Thyroid gland (tissue), 4 donors: ENCODE measurements around the gene PMFBP1. TPM values are rescaled to one million over a fixed set of nuclear protein-coding genes. Genes with fewer than 3 reads are reported as not detected.

ENCODE experiments used
- DNase-seq, 2 donors: peaks; one replicate each; pipeline ENCODE4 v3.0.0-alpha.2; 2019
- H3K27ac ChIP-seq, 3 donors: fragments of 200-600 bp; sonication (generic); 1 replicate in 2 of 3; 2 replicates in 1 of 3; pipeline ENCODE4 v1.5.1; 2016 to 2019; ENCODE audit warnings: mild to moderate bottlenecking in 1 of 3, moderate library complexity in 1 of 3
- H3K27me3 ChIP-seq: fragments of 200-600 bp; sonication (generic); one replicate; pipeline ENCODE4 v1.5.1; 2019
- H3K36me3 ChIP-seq, 2 donors: fragments of 200-600 bp; sonication (generic); one replicate each; pipeline ENCODE4 v1.5.1; 2016 to 2019
- H3K4me1 ChIP-seq, 2 donors: fragments of 200-600 bp; sonication (generic); one replicate each; pipeline ENCODE4 v1.5.1; 2017 to 2019
- H3K4me3 ChIP-seq, 3 donors: fragments of 200-600 bp; sonication (generic); replicated peaks in 1 of 3; 1 replicate in 2 of 3; 2 replicates in 1 of 3; pipeline ENCODE4 v1.5.1; 2016; ENCODE audit warnings: mild to moderate bottlenecking in 1 of 3
- H3K9me3 ChIP-seq: fragments of 200-600 bp; sonication (generic); one replicate; pipeline ENCODE4 v1.5.1; 2017
- CTCF ChIP-seq, 6 experiments: fragments of 200-600 bp in 3 of 6; fragments of 450-650 bp in 3 of 6; sonication (generic) in 3 of 6; IDR thresholded peaks; one replicate each; pipeline ENCODE4 v1.5.1; 2016 to 2019; ENCODE audit warnings: antibody characterized with exemption in 6 of 6, mild to moderate bottlenecking in 2 of 6, inconsistent platforms in 1 of 6, moderate library complexity in 1 of 6
- POLR2A ChIP-seq, 2 donors: fragments of 450-650 bp; IDR thresholded peaks; one replicate each; pipeline ENCODE4 v1.6.1; 2017; ENCODE audit warnings: antibody characterized with exemption in 2 of 2, mild to moderate bottlenecking in 2 of 2, moderate library complexity in 1 of 2
- WGBS, 2 donors: methylation state at CpG; one replicate each; pipeline ENCODE4 v1.1.5; 2017; 5-methylcytosine and 5-hydroxymethylcytosine counted together
- intact Hi-C: fragments of 100-400 bp; cut with DNase I; formaldehyde crosslinking; loops from one replicate; pipeline ENCODE4 v1.15.1; 2023
- total RNA-seq, 4 donors: library from RNA; depleted of rRNA; stranded (reverse); fragments of >200 nt; gene quantifications; one replicate each; pipeline ENCODE4 v1.2.3, GENCODE V29; 2016

The PMFBP1 gene
- total RNA-seq, 4 donors from 2014 or later: 0.54 to 0.88 (median 0.67) TPM; not detected in 1

- Histone ChIP-seq H3K27me3 (no peaks in the 10 kb centered on the region), H3K36me3 (no peaks in the 10 kb centered on the region), H3K4me1 (no peaks in the 10 kb centered on the region), H3K27ac (no peak overlapping the region), H3K4me3 (no peak overlapping the region), H3K9me3 (no peaks in the 10 kb centered on the region)
- DNase-seq: no peak
- WGBS, 2 donors: 61 to 80% methylated on average over 2 of the region's 2 CpGs
- intact Hi-C loops: no loop called here
- TF ChIP-seq CTCF (IDR thresholded peaks at IDR 0.05): no peak
- TF ChIP-seq POLR2A (IDR thresholded peaks at IDR 0.05): no peak
These were observed 2.8 kb upstream of the PMFBP1 start for GRCh38 chr16:72174726-72175125.

GRCh38 chr16:72173997-72174396 is 2.0 kb upstream of the PMFBP1 start:
- Histone ChIP-seq H3K36me3 (no peaks in the 10 kb centered on the region), H3K4me1 (no peaks in the 10 kb centered on the region), H3K4me3 (no peak overlapping the region), H3K27me3 (no peaks in the 10 kb centered on the region), H3K9me3 (no peaks in the 10 kb centered on the region), H3K27ac (no peak overlapping the region)
- DNase-seq: no peak
- WGBS, 2 donors: 88 to 89% methylated on average over 1 of the region's 1 CpG
- TF ChIP-seq CTCF (IDR thresholded peaks at IDR 0.05) (no peak), POLR2A (IDR thresholded peaks at IDR 0.05) (no peak)
- intact Hi-C loops: no loop called here

GRCh38 chr16:72171236-72171635 is 719 bp downstream of the PMFBP1 start:
- intact Hi-C loops: no loop called here
- no peak for DNase-seq
- WGBS, 2 donors: 93 to 94% methylated on average over 1 of the region's 1 CpG
- TF ChIP-seq POLR2A (IDR thresholded peaks at IDR 0.05): no peak
- TF ChIP-seq CTCF (IDR thresholded peaks at IDR 0.05): no peak
- Histone ChIP-seq H3K4me1 (no peaks in the 10 kb centered on the region), H3K4me3 (no peak overlapping the region), H3K27ac (no peak overlapping the region), H3K9me3 (no peaks in the 10 kb centered on the region), H3K27me3 (no peaks in the 10 kb centered on the region), H3K36me3 (no peaks in the 10 kb centered on the region)

- H3K27ac ChIP-seq: no peak overlapping the region
- no peaks in the 10 kb centered on the region for H3K36me3 ChIP-seq
- no peaks in the 10 kb centered on the region for H3K9me3 ChIP-seq
- DNase-seq: no peak
- no peaks in the 10 kb centered on the region for H3K27me3 ChIP-seq
- no peaks in the 10 kb centered on the region for H3K4me1 ChIP-seq
- no peak overlapping the region for H3K4me3 ChIP-seq
- intact Hi-C loops: no loop called here
- no peak for TF ChIP-seq CTCF (IDR thresholded peaks at IDR 0.05)
- no peak for TF ChIP-seq POLR2A (IDR thresholded peaks at IDR 0.05)
- WGBS, 2 donors: 70 to 86% methylated on average over 1 of the region's 1 CpG
These were observed 2.2 kb downstream of the PMFBP1 start for GRCh38 chr16:72169708-72170107.

- intact Hi-C loops: no loop called here
- Histone ChIP-seq H3K4me1 (no peaks in the 10 kb centered on the region), H3K27ac (no peak overlapping the region), H3K9me3 (no peaks in the 10 kb centered on the region), H3K36me3 (no peaks in the 10 kb centered on the region), H3K27me3 (no peaks in the 10 kb centered on the region), H3K4me3 (no peak overlapping the region)
- DNase-seq: no peak
- 90 to 91% methylated on average over 2 of the region's 2 CpGs for WGBS, 2 donors
- TF ChIP-seq POLR2A (IDR thresholded peaks at IDR 0.05) (no peak), CTCF (IDR thresholded peaks at IDR 0.05) (no peak)
These were observed 3.6 kb downstream of the PMFBP1 start for GRCh38 chr16:72168365-72168764.
